HG03135 (cell line): Measurements from ENCODE around the gene PLCB1.

Source experiments
- ATAC-seq: cut with Tn5 transposase; IDR thresholded peaks from one replicate; pipeline ENCODE4 v1.9.1; 2021; ENCODE audit warnings: mild to moderate bottlenecking, moderate library complexity; ENCODE audit not compliant: unreplicated experiment

Gene PLCB1

DNA sequence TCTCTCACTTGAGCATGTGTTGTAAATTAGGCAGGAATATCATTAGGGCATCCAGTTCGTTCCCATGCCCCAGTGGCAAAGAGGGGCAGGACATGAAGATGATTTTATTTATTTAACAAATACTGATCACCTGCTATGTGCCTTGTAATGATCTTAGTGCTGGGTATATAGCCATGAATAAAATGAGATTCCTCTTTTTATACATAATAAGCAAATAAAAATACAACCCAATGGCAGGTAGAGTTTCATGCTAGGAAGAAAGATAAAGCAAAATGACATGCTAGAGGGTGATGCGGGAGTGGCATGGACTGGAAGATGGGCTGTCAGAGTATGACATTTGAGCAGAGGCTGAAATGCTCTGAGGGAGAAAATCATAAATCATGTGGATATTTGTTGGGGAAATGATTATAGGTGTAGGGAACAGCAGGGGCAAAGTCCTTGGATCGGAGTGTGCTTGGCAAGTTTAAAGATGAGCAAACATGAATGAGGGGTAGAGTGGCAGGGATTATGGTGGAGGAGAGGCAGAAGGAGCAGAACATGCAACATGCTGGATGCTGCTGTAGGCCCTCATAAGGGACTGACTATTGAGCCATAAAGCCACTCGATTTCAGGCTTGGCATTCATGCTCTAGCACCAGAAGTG is 342.1 kb downstream of the PLCB1 start:
- no peak for ATAC-seq

GRCh38 chr20:8476021-8476420 is 344.0 kb downstream of the PLCB1 start:
- no peak for ATAC-seq

DNA sequence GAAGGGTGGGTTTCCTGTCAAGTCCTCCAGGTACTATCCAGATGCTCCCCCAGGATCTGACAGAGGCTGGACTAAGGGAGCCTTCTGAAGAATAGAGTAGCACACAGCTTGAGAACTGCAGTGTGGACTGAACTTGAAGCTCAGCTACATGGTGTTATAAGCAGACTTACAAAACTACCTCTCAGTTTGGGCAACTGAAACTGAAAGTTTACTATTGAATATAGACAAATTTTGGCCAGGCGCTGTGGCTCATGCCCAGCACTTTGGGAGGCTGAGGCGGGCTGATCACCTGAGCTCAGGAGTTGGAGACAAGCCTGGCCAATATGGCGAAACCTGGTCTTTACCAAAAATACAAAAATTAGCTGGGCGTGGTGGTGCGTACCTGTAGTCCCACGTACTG is 348.5 kb downstream of the PLCB1 start:
- ATAC-seq: no peak

DNA sequence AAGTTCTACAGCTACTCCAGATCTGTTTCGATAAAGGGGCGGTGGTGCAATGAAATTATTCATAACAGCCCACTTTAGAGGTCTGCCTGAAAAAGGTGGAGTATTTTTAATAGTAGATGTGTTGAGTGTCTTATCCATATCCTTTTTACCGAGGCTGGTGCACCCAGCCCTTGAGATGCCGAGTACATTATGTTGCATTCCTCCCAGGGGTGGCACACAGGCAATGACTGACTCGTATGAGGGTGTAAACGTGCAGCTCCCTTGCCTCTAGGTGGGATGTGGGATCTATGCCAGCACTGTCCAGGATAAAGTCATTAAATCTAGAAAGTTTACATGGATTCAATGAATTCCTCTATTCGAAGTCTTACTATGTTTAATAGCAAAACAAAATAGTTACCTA is 355.6 kb downstream of the PLCB1 start:
- ATAC-seq: no peak

- no peak for ATAC-seq
Observed at GRCh38 chr20:8489094-8489883, 357.2 kb downstream of the PLCB1 start.

- ATAC-seq: no peak
Observed at GRCh38 chr20:8490076-8490830, 358.2 kb downstream of the PLCB1 start.

DNA sequence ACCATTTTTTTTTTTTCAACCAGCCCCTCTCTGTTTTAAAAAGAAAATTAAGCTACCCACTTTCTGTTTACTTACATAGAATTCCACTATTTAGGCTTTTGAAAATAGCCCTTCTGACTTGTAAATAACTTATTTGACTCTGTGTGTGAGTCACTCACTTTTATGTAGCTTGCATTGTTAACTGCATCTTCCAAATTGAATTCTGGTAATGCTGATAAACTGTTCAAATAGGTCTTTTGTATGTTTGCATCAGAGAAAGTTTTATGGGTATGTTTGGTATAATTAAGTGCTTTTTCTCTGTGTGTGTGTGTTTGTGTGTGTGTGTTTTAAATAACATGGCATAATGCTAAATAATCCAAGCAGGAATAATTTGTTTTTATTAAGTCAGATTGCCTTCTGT is 360.1 kb downstream of the PLCB1 start:
- ATAC-seq: no peak

DNA sequence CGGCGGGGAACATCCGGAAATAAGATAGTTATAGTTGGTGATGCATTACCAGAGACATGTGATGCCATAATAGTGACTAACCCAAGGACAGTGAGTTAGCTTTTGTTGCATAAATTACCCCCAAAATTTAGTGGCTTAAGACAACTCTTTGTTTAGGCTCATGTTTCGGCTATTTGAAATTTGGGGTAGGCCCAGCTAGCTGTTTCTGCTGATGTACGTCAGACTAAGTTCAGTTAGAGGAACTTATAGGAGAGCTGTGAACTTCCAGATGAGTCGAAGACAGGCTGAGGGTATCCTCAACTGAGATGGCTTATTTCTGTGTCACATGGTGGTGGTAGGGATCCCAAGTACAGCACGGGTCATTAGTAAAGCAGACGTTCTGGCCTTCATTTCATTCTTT is 366.5 kb downstream of the PLCB1 start:
- ATAC-seq: no peak

DNA sequence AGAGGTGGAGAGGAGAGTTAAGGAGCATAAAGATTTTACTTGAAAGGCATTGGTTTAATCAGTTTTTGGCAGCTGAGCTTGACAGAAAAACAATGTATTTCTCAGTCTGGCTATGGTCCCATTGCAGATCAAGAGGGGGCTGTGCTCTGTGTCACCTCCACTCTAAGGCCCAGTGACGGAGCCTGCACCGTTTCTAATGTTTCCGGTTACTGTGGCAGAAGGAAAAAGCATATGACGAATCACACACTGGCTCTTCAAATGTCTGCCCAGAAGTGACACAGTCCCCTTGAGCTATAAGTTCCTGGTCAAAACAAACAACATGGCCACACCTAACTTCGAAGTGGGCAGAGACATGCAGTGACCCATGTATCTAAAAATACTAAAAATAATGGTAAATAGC is 372.0 kb downstream of the PLCB1 start:
- no peak for ATAC-seq

GRCh38 chr20:8505476-8506200 is 373.6 kb downstream of the PLCB1 start:
- no peak for ATAC-seq

- ATAC-seq: no peak
Observed at GRCh38 chr20:8507231-8507630, 375.2 kb downstream of the PLCB1 start.

DNA sequence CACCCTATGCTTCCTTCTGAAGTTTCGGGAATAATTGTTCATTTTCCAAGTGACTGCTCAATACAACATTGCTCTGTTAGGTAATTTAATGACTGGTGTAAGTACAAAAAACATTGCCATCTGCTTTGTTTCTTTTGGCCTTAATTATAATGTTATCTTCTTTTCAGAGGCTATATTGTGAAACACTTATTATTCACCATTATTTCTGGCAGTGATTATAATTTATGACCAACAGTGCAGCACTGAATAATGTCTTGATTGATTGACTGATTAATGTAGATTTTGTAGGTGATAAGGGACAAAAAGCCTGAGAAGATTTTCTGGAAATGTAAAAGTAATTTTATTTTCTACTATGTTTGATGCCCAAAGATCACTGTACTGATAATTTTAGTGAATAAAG is 377.7 kb downstream of the PLCB1 start:
- ATAC-seq: no peak

DNA sequence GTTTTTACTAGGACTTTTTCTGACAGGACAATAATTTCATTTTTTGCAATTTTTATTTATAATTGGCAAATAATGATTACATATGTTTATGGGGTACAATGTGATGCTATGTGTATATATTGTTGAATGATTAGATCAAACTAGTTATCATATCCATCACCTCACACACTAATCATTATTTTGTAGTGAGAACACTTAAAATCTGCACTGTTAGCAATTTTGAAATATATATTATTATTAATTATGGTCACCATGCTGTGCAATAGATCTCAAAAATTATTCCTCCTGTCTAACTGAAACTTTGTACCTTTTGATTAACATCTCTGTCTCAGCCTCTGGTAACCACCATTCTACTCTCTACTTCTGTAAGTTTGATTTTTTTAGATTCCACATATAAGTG is 378.7 kb downstream of the PLCB1 start:
- no peak for ATAC-seq

- ATAC-seq: no peak
Observed at GRCh38 chr20:8512003-8512402, 379.9 kb downstream of the PLCB1 start.

DNA sequence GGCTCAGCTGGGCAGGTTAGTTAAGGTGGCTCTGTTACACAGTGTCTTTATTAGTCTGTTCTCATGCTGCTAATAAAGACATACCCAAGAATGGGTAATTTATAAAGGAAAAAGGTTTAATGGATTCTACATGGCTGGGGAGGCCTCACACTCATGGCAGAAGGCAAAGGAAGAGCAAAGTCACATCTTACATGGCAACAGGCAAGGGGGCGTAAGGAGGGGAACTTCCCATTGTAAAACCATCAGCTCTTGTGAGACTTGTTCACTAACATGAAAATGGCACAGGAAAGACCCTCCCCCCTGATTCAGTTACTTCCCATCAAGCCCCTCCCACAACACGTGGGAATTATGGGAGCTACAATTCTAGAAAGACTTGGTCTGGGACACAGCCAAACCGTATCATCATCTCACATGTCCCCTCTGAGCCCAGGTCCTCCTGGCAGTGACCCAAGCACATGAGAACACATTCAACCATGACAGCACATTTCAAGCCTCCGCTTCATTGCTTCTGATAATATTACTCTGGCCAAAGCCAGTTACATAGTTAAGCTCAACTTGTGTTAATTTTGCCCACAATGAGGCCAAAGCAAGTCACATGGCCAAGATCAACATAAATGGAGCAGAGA is 383.9 kb downstream of the PLCB1 start:
- no peak for ATAC-seq

DNA sequence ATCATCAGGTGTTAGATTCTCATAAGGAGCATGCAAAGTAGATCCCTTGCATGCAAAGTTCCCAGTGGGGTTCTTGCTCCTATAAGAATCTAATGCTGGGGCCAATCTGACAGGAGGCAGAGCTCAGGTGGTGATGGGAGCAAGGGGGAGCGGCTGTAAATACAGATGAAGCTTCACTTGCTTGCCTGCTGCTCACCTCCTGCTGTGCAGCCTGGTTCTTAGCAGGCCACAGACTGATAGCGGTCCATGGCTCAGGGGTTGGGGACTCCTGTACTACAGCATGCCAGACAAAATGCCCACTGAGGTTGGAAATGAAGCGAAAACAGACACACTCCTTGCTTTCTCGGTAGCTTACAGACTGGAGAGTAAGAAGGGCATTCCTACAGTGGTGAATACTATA is 386.8 kb downstream of the PLCB1 start:
- no peak for ATAC-seq

DNA sequence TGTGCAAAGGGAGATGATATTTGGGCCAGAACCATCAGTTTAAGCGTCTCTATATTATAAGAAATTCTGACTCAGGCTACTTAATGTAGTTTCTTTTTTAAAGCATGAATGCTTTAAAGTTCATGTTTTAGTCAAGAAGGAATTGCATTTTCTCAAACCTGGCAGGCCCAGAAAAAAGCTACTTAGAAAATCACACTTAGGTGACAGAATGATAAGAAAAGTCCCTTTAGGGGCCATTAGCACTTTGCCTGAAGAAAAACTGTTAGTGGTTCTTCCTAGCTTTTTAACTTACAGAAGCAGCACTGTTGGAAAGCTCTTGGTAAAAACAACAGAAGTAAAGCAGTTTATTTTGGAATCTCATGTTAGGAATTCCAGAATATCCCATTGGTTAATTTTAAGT is 387.8 kb downstream of the PLCB1 start:
- ATAC-seq: no peak

- ATAC-seq: no peak
Observed at GRCh38 chr20:8522168-8522567, 390.1 kb downstream of the PLCB1 start.

- no peak for ATAC-seq
Observed at GRCh38 chr20:8523684-8524083, 391.6 kb downstream of the PLCB1 start.

GRCh38 chr20:8524101-8525016 is 392.3 kb downstream of the PLCB1 start:
- ATAC-seq: no peak
